Retinal pigment epithelial cell (primary cell): ENCODE measurements around the gene GPATCH2.

Experiments
- DNase-seq: peaks from one replicate; pipeline ENCODE4 v3.0.0-alpha.2; 2010; ENCODE audit warnings: low read depth
- H3K4me3 ChIP-seq: 2 replicates; pipeline ENCODE4 v1.5.1; 2011; ENCODE audit warnings: mild to moderate bottlenecking, low read length, control low read depth, moderate library complexity
- CTCF ChIP-seq: conservative IDR thresholded peaks from 2 replicates; pipeline ENCODE4 v1.5.1; 2011; ENCODE audit warnings: low read depth, low read length, control low read depth, inconsistent platforms

GPATCH2 gene

GRCh38 chr1:217542837-217543236 is 88.1 kb downstream of the GPATCH2 start:
- TF ChIP-seq CTCF: no peak
- no peak overlapping the region for H3K4me3 ChIP-seq
- no peak for DNase-seq

DNA sequence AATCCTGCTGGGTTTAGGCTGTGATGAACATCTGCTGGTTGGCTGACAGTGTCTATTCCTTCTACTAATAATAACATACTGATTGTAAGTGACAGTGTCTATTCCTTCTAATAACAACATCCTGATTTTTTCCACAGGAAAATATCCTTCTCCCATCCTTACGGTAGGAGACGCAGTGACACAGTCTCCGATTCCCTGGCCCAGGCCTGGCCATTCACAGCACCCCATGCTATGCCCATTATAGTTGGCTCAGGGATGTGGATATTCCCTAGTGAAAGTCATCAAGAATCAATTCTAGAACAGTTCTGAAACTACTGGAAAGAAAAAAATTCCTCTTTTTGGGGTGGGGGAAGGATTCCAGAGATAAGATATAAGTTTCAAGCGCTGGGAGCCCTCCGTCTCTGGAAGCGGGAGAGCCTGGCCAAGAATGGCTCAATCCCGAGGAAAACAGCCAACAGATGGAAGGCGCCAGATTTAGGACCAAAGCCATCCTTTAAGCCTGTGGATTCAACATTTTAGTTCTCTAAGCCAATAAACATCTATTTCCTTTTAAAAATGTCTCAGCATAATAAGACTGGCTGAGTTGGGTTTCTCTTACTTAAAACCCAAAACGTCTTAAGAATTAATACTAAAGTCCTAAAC is 88.6 kb downstream of the GPATCH2 start:
- TF ChIP-seq CTCF: no peak
- DNase-seq: no peak
- no peak overlapping the region for H3K4me3 ChIP-seq

DNA sequence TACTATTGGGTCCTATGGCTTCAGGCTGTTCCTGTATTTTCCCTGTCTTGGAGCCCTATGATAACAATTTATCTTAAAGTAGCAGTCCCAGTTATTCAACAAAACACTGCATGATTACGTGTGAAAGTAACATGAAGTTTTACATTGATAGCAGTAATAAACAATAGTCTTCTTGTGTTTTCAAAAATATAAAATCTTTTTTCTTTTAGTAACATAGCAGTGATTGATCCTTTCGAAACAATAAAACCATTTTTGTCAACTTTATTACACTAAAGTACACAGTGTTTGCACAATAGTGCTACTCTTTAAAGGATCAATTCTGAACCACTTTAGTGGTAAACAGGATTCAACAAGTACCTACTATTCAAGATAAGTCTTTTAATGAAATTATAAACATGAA is 90.6 kb downstream of the GPATCH2 start:
- DNase-seq: no peak
- TF ChIP-seq CTCF: no peak
- H3K4me3 ChIP-seq: no peak overlapping the region

- no peak for DNase-seq
- H3K4me3 ChIP-seq: no peak overlapping the region
- TF ChIP-seq CTCF: no peak
Observed at GRCh38 chr1:217539510-217539909, 91.4 kb downstream of the GPATCH2 start.

- no peak overlapping the region for H3K4me3 ChIP-seq
- DNase-seq: no peak
- TF ChIP-seq CTCF: no peak
Observed at GRCh38 chr1:217535601-217536377, 95.1 kb downstream of the GPATCH2 start.

- no peak for TF ChIP-seq CTCF
- H3K4me3 ChIP-seq: no peak overlapping the region
- DNase-seq: peak; percentile 7
Observed at GRCh38 chr1:217534566-217534965, 96.3 kb downstream of the GPATCH2 start.

- DNase-seq: no peak
- TF ChIP-seq CTCF: no peak
- no peak overlapping the region for H3K4me3 ChIP-seq
Observed at GRCh38 chr1:217528271-217528670, 102.6 kb downstream of the GPATCH2 start.
